ENCODE measurements around the gene GALNT4.

The GALNT4 gene

DNA sequence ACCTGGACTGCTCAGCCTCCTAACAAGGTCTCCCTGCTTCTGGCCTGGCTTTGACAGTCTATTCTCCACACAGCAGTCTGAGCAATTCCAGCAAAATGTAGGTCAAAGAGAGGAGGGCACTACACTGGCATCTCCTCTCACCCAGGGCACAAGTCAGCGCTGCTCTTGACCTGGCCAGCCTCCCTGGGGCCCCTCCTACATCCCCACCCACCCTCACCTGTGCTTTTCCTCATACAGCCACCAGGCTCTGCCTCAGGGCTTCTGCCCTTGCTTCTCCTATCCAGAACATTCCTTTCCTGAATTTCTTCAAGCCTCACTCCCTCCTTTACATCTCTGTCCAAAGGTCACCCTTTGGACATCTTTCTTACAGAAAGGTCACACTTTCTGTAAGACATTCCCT lies 33.7 kb downstream of the GALNT4 start:
- DNase-seq, result no peak

DNA sequence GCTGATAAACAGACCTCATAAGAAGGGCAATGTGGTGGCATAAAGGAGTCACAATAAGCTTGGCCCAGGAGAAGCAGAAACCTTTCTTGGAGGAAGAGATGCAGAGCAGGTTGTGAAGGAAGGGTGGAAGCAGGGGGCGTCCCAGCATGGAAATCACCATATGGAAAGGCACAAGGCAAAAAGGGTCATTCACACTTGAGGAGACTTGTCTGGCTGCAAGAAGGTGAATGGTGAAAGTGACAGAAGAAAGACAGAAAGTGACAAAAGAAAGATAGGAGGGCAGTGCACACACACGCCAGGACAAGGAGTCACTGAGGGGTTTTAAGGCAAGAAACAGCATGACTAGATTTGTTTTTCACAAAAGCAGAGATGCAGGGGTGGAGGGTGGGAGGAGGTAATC lies 38.3 kb downstream of the GALNT4 start:
- no peak for DNase-seq

GRCh38 chr12:89484470-89484869 lies 40.1 kb downstream of the GALNT4 start:
- DNase-seq, result no peak

GRCh38 chr12:89481213-89481914 lies 43.2 kb downstream of the GALNT4 start:
- no peak for DNase-seq

DNA sequence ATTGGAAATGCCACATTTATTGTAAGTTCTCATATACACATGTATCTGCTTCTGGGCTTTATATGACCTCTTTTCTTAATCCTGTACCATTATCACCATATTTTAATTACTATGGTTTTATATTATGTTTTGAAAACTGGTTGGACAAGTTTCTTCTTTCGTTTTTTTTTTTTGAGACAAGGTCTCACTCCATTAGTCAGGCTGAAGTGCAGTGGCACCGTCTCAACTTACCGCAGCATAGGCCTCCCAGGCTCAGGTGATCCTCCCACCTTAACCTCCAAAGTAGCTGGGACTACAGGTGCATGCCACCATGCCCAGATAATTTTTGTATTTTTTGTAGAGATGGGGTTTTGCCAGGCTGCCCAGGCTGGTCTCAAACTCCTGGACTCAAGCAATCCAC lies 44.6 kb downstream of the GALNT4 start:
- DNase-seq, result no peak

- DNase-seq, result no peak
Observed at GRCh38 chr12:89477633-89478279, 46.8 kb downstream of the GALNT4 start.

- DNase-seq, result no peak
Observed at GRCh38 chr12:89476904-89477595, 47.5 kb downstream of the GALNT4 start.

GRCh38 chr12:89476232-89476631 lies 48.4 kb downstream of the GALNT4 start:
- no peak for DNase-seq

- no peak for DNase-seq
Observed at GRCh38 chr12:89475203-89475990, 49.2 kb downstream of the GALNT4 start.

- no peak for DNase-seq
Observed at GRCh38 chr12:89474615-89475014, 50.0 kb downstream of the GALNT4 start.

Measured in NCI-H1092 treated with DMSO at 0.1 percent for 48 hours (cell line).